IPS-NIHi11 (cell line): ENCODE measurements around the gene CDHR1.
A peak's percentile ranks its signal among the peaks of the same experiment; 100 is the strongest.

ENCODE experiments used
- DNase-seq: peaks from one replicate; pipeline ENCODE4 v3.0.0; 2012; ENCODE audit warnings: mixed read lengths, low spot score

The CDHR1 gene

DNA sequence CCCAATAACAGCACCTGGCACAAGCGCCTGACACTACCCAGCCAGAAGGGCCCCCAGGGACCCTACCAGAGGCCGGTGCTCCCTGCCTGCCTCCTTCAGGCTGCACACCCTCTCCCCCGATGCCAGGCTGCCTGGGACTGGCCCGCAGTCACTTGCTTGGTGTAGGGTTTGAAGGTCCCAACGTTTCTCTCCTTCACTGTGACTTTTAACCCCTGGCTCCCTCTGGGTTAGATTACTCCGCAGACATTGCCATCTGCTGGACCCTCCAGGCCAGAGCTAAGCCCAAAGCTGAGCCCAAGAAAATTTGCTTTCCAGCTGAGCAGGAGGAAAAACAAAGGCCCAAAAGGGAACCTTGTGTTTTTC, 6.9 kb downstream of the CDHR1 start:
- DNase-seq: no peak

DNA sequence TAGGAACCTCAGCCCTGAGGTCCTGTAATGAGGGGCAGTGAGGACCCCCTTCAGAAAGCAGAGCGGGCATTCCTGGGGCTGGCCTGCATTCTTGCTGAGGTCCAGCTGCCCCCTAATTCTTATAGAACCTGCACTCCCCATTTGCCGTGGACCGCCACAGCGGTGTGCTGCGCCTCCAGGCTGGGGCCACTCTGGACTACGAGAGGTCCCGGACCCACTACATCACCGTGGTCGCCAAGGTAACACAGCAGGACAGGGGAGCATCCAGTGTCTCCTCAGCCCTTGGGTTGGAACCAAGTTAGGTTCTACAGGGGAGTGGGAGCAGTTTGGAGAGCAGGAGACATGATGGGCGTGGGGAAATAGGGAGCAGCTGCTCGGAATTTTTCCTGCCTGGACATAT, 7.3 kb downstream of the CDHR1 start:
- DNase-seq: no peak

DNA sequence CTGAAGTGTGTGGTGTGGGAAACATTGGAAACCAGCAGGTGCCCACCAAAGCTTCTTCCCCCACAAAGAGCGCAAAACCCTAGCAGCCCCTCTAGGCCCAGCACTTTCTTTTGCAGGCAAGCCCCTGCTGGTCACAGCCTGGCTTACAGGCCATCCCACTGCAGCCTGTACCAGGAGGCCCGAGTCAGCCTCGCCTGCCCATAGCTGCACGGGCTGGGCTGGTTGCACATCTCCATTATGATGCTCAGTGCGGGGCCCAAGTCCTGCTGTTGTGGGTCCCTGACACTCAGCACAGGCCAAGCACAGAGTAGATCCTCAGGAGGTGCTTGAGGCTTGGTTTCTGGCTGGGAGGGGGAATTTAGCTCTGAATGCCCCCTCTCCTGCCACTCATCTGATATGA, 8.0 kb downstream of the CDHR1 start:
- no peak for DNase-seq

DNA sequence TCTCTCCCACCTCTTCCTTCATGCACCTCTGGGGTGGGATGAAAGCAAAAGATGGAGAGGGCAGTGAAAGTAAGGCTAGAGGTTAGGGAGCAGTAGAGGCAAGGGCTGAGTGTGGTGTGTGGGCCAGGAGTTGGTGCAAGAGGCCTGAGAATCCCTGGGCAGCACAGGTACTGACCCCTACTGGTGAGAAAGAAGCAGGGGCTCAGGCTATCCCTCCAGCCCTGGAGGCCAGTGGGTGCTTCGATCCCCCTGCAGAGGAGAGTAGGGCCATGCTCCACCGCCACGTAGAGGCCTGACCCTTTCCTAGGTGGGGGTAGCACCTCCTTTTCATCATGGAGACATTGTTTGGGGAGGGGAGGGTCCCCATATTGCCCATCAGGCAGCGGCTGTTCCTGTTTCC, 9.8 kb downstream of the CDHR1 start:
- peak; percentile 81 for DNase-seq

DNA sequence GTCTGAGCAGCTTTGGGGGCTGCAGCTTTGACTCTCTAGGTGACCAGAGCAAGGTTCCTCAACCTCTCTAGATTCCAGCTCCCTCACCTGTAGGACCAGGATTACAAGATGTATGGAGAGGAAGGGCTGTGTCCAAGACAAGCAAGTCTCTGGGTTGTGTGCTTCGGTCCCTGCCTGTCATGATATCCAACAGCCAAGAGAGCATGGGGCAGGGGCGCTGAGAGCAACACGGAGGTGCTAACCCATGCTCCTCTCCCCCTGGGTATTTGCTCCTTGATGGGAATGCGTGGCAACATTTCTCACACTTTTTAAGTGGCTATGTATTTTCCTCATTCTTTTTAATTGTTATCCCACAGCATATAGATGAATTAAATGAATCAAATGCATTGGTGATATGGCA, 10.3 kb downstream of the CDHR1 start:
- DNase-seq: no peak

DNA sequence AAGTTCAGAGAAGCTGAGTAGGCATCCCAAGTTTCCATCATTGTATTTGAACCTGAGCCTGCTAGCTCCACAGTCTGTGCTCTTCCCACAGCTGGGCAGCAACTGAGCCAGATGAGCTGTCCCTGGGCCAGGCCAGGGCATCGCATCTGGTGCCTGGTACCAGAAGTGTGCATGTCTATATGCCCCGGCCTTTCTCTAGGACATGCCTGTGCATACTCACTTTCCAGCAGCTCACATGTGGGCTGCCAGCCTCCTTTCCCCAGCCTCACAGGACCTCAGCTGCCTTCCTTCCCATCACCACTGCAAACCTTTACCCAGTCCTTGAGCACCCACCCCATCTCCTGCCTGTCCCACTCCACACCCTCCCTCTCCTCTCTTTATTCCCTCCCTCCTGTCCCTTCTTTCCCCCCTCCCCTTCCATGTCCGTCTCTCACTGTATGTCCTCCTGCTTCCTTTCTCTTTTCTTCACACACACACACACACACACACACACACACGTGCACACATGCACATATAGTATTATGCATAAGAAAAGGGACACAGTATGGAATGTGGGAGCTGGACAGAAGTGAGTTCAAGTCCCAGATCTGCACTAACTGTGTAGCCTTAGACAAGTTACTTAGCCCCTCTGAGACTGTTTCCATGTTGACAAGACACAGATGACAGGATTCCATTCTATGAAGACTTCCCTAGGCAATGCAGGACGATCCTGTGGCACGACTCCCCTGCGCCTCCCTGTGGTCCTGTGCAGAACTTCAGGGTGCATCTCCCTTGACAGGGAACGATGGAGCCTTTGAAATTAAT, 10.9 kb downstream of the CDHR1 start:
- DNase-seq: peak; percentile 78

DNA sequence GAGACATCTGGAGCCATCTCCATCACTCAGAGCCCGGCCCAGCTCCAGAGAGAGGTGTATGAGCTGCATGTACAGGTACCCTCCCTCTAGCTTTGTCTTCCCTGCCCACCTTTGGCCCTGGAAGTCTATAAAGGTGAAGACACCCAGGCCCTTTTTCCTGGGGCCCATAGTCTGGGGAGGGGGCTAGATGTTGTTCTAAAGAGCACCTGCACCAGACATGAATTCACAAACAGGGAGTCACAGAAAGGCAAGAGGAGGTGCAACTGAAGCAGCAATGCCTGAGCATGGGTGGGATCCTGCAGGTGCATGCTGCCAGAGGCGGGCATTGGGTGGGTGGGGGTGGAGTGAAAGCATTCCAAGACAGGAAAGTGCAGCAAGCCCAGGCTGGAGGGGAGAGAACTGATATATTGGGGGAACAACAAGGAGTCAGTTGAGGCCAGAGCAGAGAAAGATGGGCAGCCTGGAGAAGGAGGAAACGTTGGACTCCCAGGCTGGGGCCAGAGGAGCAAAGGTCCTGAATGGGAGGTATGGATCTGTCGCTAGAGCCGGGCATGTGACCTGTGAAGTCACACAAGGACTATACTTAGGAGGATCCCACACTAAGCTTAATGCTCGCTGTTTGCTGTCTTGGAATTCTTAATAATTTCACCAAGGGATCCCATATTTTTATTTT, 11.7 kb downstream of the CDHR1 start:
- DNase-seq: no peak

DNA sequence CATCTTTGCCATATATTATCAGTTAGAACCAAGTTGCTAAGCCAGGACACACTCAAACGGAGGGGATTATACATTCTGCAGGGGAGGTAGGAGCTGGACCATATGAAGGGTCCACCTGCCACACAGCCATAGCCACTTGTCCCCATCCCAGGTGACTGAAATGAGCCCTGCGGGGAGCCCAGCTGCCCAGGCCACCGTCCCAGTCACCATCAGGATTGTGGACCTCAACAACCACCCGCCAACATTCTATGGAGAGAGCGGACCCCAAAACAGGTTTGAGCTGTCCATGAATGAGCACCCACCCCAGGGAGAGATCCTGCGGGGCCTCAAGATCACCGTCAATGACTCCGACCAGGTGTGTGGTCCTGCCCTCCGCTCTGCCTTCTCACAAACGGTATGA, 13.7 kb downstream of the CDHR1 start:
- no peak for DNase-seq

DNA sequence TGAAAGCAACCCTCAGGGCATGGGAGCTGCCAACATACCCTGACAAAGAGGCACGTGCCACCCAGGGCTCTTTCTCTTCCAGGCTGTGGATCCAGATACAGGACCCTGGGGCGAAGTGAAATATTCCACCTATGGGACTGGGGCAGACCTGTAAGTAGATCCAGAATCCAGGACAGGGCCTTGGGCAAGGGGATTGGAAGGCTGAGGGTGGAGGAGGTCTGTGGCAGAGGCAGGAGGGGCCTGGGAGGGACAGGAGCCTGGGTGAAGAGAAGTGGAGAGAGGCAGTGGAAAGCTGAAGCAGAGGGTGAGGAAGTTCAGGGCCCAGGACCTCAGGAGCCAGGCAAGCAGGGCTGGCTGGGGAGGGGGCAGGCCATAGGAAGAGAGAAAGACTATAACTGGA, 17.2 kb downstream of the CDHR1 start:
- DNase-seq: no peak

DNA sequence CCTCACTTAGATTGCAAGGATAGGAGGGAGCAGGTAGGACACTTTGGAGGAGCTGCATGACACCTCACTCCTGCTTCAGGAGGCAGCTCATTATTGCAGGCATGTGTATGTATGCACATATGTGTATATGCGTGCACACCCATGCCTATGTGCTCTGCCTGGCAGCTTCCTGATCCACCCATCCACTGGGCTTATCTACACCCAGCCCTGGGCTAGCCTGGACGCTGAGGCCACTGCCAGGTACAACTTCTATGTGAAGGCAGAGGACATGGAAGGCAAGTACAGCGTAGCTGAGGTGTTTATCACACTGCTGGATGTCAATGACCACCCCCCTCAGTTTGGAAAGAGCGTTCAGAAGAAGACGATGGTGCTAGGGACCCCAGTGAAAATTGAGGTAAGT, 17.7 kb downstream of the CDHR1 start:
- DNase-seq: no peak

DNA sequence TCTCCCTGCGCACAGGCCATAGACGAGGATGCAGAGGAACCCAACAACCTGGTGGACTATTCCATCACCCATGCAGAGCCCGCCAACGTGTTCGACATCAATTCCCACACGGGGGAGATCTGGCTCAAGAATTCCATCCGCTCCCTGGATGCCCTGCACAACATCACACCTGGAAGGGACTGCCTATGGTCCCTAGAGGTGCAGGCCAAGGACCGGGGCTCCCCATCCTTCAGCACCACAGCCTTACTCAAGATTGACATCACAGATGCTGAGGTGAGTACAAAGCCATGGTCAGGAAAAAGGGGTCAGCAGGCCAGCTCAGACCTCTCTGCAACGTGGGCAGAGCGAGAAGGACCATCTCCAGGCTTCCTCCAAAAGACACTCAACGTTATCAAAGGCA, 18.7 kb downstream of the CDHR1 start:
- DNase-seq: no peak

DNA sequence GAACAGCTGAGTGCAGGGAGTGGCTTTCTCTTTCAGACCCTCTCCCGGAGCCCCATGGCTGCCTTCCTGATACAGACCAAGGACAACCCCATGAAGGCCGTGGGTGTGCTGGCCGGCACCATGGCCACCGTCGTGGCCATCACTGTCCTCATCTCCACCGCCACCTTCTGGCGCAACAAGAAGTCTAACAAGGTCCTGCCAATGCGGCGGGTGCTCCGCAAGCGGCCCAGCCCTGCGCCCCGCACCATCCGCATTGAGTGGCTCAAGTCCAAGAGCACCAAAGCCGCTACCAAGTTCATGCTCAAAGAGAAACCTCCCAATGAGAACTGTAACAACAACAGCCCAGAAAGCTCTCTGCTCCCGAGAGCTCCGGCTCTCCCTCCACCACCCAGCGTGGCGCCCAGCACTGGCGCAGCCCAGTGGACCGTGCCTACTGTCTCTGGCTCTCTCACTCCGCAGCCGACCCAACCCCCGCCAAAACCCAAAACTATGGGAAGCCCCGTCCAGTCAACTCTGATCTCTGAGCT, 19.8 kb downstream of the CDHR1 start:
- DNase-seq: no peak

DNA sequence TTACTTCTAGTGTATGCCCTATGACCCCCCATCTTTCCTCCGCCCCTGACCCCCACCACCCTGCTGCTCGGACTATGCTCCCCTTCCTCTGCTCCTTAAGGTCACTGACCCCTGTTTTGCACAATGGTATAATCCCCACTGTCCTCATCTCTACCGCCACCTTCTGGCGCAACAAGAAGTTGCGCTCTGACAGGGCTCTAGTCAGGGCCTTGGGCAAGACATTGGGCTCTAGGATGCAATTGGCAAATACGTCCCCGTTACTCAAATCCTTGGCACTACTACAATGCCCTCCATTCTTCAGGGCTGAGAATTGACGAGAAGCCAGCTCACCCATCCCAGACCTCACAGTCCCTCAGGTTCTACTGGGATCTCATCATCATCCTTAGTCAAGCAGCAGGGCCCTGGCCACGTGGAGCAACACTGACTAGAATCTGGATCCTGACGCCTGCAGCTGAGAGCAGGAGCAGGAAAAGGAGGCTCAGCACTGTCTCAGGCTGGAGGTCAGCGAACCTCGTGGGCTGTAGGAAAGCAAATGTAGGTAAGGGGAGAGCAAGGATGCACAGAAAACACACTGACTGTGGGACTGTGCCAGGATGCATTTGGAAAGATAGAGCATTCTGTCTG, 20.4 kb downstream of the CDHR1 start:
- DNase-seq: peak; percentile 75

DNA sequence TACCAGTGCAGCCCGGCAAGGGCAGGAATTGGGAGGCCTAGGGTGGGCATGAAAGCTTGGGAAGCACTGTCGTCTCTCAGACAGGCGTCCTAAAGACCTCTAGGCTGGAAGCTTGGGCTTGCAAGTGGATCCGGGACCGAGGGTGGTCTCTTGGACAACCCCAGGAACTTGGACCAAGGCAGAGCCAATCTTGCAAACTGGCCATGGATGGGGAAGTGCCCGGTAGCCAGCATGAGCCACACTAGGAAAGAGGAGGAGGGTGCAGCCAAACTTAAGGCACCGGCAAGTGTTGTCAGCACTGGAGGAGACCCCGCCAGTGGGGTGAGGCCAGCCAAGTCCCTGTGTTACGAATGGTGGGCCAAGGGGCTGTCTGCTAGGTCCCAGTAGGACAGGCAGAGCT, 22.5 kb downstream of the CDHR1 start:
- no peak for DNase-seq

DNA sequence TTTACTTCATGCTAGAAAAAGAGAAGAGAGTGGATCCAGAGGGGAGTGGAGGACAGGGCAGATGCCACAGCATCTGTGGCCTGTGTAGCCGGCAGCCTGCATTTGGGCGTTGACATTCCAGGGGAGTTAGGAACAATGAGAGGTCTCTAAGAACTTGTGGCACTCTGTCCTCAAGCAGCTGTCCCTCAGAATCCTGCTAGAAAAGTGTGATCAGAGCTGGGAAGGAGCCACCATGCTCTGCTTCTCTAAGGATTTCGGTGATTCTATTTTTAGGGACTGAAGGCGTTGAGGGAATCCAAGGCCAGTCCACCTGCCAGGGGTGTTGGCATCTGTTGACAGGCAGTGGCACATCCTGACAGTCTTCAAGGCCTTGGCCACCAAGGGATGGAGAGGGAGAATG, 23.4 kb downstream of the CDHR1 start:
- DNase-seq: no peak

DNA sequence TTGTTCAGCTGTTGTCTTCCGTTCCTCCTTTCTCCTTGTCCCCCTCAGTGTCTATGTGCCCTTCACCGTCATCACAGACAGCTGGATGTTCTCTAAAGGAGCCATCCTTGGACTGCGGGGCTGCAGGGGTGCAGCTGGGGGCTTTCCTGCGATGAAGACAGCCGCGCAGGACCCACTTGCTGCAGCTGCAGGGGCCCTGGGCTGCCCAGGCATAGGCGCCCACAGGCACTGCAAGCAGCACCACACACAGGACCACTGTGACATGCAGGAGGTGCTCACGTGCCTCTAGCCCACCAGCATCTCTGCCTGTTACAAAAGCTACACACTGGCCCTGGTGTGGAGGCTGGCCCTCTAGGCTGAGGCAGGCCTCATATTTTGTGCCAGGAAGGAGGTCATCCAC, 27.6 kb downstream of the CDHR1 start:
- no peak for DNase-seq

DNA sequence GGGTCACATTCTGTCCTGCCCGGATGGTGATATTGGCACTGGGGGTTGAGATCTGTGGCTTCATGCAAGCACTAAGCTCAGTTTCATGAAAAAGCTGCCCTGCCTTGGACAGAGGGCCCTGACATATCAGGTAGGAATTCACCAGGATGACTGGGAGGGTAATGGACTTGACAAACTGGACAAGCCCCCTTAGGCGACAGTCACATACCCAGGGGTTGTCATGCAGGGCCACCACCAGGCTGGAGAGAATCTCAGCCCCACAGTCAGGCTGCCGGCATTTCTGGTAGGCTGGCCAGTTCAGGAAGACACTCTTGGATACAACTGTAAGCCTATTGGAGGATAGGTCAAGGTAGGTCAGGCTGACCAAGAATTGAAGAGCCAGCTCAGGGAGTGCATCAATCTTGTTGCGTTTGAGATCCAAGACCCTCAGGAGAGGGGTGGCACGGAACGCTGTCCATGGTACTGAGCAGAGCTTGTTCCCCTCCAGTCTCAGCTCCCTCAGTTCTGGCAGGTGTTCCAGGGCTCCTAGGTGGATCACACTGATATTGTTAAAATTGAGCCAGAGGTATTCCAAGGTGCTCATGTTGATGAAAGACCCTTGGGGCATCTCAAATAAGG, 30.2 kb downstream of the CDHR1 start:
- peak; percentile 76 for DNase-seq

DNA sequence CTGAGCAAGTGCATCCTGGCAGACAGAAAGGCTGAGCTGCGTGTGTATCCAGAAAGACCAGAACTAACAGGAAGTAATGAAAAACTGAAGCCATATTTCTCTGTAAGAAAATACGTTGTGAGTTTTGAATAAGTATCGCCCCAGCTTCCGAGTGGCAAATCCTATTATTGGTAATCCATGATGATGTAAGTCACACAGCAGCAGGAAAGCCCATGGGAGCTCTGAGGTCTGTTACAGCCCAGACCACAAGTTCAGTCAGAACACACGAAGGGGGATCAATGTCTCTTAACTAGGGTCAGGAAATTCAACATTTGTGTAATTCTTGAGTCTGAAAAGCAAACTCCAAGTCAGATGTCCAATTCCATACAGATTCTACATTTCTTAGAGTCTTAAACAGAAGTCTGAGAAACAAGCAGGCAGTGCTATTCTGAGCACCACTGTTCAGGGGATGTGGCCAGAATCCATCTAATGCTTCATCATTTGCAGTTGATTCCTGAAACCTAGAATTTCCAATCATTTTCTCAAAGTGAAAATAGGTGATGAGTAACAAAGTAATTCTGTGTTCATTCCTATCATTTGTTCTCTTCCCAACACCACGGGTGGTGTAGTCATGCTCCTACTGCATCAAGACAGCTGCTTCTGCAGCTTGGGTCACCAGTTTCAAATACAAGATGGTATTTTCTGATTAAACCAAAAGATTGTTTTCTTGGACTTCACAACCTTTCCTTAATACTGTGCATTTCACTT, 31.3 kb downstream of the CDHR1 start, which contains the start of gene LRIT2:
LRIT2 (minus strand) TSS at position 118 of the 747 bp plus-strand sequence; CDS start at position 94, 24 bp downstream.
- no peak for DNase-seq

DNA sequence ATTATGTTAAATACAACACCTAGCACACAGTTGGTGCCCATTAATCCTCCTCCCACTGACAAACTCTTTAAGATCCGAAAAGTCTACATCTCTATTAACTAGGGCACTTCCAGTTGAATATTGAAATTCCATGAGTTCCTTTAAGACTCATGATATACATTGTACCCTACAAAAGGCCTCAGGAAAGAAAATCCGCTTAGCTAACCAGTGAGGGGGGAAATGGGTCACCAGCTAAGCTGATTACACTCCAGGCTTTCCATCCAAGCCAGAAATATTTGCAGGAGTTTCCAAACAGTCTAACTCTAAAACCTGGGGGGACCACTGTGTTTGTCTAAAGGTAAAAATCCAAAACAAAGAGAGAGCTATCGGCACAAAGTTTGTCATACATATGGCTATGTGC, 32.3 kb downstream of the CDHR1 start:
- no peak for DNase-seq

DNA sequence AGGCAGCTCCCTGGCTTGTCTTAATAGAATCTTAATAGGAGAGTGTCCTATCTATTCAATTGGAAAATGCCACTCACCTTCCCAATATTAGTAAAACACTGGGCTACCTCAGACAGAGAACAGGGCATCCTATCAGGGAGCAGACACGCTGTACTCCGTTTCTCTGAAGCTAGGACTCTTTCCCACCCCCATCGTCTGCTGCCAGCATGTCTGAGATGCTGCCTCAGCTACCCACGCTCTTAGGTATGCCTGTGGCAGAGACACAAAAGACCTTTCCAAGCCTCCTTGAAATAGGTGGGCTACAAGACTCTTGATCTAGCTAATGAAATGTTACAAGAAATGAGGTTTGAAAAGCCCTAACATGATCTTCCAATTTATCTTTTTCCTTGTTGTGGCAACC, 33.5 kb downstream of the CDHR1 start:
- no peak for DNase-seq

DNA sequence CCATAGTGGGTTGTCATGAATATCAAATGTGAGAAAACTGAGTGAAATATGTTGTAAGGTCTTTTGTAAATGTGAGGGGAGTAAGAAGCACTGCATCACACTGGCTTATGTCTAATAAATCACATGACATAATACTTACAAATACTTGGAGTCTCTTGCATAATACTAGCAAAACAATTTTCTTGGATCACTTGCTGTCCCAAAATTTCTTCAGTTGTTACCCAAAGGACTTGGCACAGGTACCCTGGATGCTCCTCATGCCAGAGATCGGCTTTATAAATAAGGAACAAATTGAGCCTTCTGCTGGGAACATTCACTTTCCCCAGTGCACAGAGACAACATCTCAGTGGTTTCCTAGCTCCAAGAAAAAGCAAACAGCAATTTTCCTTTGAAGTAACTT, 36.0 kb downstream of the CDHR1 start:
- DNase-seq: no peak

DNA sequence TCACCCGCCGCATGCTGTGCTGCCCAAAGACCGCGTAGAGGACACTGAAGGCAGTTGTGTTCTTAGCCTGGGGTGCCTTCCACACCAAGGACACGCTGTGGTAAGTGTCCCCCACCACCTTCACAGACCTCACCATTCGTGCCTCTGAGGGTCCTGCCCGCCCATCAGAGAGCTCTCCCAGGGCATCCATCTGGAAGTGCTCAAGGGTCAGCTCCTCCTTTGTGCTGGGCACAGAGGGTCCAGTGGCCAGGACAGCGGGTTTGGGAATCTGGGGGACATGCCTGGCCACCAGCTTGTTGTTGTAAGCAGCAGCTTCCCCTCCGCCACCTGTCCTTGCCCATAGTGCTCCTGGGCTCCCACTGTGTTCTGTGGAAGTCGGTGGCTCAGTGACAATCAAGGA, 38.0 kb downstream of the CDHR1 start:
- DNase-seq: no peak
